ENCODE data around the gene STARD5.

DNA sequence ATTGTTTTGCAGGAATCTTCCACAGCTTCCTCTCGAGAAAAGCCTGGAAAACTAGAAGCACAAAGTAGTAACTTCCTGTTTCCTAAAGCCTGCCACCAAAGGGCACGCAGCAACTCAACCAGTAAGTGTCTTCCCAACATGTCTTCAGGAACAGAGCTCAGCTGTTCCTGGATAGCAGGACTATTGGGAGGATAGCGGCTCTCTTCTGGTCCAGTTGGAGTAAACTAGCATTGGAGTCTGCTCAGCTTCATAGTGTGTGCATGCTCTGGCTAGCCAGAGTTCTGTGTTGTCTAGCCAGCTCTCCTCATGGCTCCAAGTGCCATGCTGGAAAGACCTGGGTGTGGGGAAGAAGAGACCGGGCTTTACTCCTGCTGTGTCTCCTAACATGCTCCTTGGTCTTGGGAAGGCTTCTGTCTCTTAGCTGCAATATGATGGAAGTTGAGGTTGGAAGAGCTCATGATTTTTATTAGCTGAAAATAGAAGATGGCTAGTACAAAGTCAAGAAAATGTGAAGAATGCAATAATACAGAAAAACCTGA is 64.1 kb downstream of the STARD5 start:
- TF ChIP-seq, protein P1, sequence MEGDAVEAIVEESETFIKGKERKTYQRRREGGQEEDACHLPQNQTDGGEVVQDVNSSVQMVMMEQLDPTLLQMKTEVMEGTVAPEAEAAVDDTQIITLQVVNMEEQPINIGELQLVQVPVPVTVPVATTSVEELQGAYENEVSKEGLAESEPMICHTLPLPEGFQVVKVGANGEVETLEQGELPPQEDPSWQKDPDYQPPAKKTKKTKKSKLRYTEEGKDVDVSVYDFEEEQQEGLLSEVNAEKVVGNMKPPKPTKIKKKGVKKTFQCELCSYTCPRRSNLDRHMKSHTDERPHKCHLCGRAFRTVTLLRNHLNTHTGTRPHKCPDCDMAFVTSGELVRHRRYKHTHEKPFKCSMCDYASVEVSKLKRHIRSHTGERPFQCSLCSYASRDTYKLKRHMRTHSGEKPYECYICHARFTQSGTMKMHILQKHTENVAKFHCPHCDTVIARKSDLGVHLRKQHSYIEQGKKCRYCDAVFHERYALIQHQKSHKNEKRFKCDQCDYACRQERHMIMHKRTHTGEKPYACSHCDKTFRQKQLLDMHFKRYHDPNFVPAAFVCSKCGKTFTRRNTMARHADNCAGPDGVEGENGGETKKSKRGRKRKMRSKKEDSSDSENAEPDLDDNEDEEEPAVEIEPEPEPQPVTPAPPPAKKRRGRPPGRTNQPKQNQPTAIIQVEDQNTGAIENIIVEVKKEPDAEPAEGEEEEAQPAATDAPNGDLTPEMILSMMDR (IDR thresholded peaks at IDR 0.05), result no peak
- TF ChIP-seq POLR2A (IDR thresholded peaks at IDR 0.05), result no peak

Data from tibial nerve (tissue), 3 donors.